Uterus (tissue), 4 donors: ENCODE data around the gene SIGLEC10. TPM values are rescaled to one million over a fixed set of nuclear protein-coding genes. Genes with fewer than 3 reads are reported as not detected.

Experiments
- DNase-seq, 2 donors: peaks; one replicate each; pipeline ENCODE4 v3.0.0-alpha.2; 2019 to 2020
- H3K27ac ChIP-seq, 2 donors: fragments of 200-600 bp; sonication (generic); 1 replicate in 1 of 2; 2 replicates in 1 of 2; pipeline ENCODE4 v1.5.1; 2016 to 2018
- H3K27me3 ChIP-seq, 2 donors: fragments of 200-600 bp; sonication (generic); one replicate each; pipeline ENCODE4 v1.5.1; 2018 to 2019; ENCODE audit warnings: control low read depth in 1 of 2
- H3K36me3 ChIP-seq, 2 donors: fragments of 200-600 bp; sonication (generic); one replicate each; pipeline ENCODE4 v1.5.1; 2019; ENCODE audit warnings: control low read depth in 1 of 2
- H3K4me1 ChIP-seq, 2 donors: fragments of 200-600 bp; sonication (generic); one replicate each; pipeline ENCODE4 v1.5.1; 2018 to 2019; ENCODE audit warnings: control low read depth in 1 of 2
- H3K4me3 ChIP-seq, 2 donors: fragments of 200-600 bp; sonication (generic); 1 replicate in 1 of 2; 2 replicates in 1 of 2; pipeline ENCODE4 v1.5.1; 2018 to 2019; ENCODE audit warnings: mild to moderate bottlenecking in 1 of 2
- H3K9me3 ChIP-seq, 2 donors: fragments of 200-600 bp; sonication (generic); one replicate each; pipeline ENCODE4 v1.5.1; 2019; ENCODE audit warnings: control low read depth in 1 of 2
- POLR2A ChIP-seq, 2 donors: fragments of 450-650 bp; IDR thresholded peaks; one replicate each; pipeline ENCODE4 v1.6.1; 2016; ENCODE audit warnings: antibody characterized with exemption in 2 of 2, mild to moderate bottlenecking in 1 of 2, moderate library complexity in 1 of 2
- intact Hi-C: fragments of 100-400 bp; cut with DNase I; formaldehyde crosslinking; loops from one replicate; pipeline ENCODE4 v1.15.1; 2023; ENCODE audit warnings: low total_unique reads
- total RNA-seq, 4 donors: library from RNA; depleted of rRNA in 3 of 4; stranded (reverse); fragments of >200 nt in 3 of 4; gene quantifications; one replicate each; pipeline versions ENCODE4 v1.1.0 to v1.2.4, GENCODE V29; 2014 to 2023
- TF ChIP-seq, protein P1 (sequence below), 4 experiments: fragments of 200-600 bp in 2 of 4; fragments of 450-650 bp in 2 of 4; sonication (generic) in 2 of 4; IDR thresholded peaks; one replicate each; pipeline ENCODE4 v1.5.1; 2016 to 2019; ENCODE audit warnings: antibody characterized with exemption in 4 of 4, mild to moderate bottlenecking in 2 of 4, moderate library complexity in 1 of 4
- donor health status: DM: yes; HTN: yes; CAD: no.

SIGLEC10 gene
- total RNA-seq, 4 donors from 2014 or later = 0.26 to 11.2 (median 1.1) TPM

DNA sequence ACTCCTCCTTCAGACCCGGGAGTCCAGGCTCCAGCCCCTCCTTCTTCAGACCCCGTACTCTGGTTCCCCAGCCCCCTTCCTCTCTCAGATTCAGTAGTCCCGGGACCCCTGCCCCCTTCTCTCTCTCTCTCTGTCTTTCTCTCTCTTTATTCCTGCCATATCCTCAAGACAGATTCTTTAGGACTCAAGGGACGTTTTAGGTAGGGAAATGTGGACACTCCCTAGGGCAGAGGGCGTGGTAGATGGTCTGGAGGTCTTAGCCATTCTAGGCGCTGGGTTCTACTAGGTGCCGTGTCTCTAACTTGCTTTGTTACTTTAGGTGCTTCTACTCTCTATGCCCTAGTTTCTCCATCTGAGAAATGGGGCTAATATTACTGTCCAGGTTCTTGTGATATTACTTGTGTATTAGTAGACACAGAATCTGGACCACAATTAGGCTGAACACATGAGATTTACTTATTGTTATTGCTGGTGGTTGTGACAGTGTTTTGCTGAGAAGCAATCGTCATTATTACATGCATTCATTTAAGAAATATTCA lies 26.3 kb downstream of the SIGLEC10 start:
- intact Hi-C loops = no loop called here
- TF ChIP-seq, protein P1, sequence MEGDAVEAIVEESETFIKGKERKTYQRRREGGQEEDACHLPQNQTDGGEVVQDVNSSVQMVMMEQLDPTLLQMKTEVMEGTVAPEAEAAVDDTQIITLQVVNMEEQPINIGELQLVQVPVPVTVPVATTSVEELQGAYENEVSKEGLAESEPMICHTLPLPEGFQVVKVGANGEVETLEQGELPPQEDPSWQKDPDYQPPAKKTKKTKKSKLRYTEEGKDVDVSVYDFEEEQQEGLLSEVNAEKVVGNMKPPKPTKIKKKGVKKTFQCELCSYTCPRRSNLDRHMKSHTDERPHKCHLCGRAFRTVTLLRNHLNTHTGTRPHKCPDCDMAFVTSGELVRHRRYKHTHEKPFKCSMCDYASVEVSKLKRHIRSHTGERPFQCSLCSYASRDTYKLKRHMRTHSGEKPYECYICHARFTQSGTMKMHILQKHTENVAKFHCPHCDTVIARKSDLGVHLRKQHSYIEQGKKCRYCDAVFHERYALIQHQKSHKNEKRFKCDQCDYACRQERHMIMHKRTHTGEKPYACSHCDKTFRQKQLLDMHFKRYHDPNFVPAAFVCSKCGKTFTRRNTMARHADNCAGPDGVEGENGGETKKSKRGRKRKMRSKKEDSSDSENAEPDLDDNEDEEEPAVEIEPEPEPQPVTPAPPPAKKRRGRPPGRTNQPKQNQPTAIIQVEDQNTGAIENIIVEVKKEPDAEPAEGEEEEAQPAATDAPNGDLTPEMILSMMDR (IDR thresholded peaks at IDR 0.05) = no peak
- no peak for TF ChIP-seq POLR2A (IDR thresholded peaks at IDR 0.05)
- Histone ChIP-seq H3K27ac (no peak overlapping the region), H3K27me3 (no peaks in the 10 kb centered on the region), H3K9me3 (no peaks in the 10 kb centered on the region), H3K4me3 (no peak overlapping the region), H3K4me1 (no peaks in the 10 kb centered on the region), H3K36me3 (no peaks in the 10 kb centered on the region)
- no peak for DNase-seq

DNA sequence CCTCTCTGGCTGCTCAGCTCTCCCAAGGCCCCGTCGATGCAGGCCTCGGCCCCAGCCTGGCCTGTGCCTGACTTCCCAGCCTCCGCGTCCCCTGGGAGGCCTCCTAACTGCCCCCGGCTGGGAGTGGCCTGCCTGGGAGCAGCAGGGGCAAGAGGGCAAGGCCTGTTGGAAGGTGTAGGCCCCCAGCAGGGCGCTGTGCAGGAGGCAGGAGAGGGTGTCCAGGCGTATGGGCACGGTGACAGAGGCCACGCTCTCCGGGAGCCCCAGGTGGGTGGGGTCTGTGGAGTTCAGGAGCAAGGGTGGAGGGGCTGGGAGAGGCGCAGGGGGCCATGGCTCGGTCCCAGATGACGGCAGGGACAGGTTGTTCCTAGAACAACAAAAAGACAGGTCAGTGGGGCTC lies 28.3 kb downstream of the SIGLEC10 start:
- Histone ChIP-seq H3K36me3 (no peaks in the 10 kb centered on the region), H3K27me3 (no peaks in the 10 kb centered on the region), H3K4me3 (no peak overlapping the region), H3K27ac (no peak overlapping the region), H3K4me1 (no peaks in the 10 kb centered on the region), H3K9me3 (no peaks in the 10 kb centered on the region)
- no peak for TF ChIP-seq POLR2A (IDR thresholded peaks at IDR 0.05)
- TF ChIP-seq, protein P1 (IDR thresholded peaks at IDR 0.05) = no peak
- intact Hi-C loops = no loop called here
- DNase-seq = no peak

DNA sequence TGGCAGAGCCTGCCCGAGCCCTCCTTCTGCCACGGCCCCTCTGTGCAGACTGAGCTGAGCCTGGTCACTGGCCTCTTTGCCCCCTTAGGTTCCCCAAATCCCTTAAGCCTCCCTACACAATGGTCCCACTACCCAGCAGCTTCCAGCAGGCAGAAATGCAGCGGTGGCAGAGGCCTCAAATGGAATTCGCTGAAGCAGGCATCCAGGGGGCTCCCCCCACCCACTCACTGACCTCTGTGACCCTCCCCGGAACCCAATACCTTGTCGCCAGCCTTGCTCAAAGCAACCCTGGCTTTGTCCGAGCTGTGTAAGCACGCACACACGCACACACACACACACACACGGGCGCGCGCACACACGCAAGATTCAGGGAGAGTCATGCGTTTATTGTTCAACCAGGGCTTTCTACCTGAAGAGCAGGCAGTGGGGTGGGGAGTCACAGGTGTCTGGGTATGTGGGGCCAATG lies 29.5 kb downstream of the SIGLEC10 start, which contains the start of gene LIM2:
Gene LIM2 (minus strand): TSS at position 51 of the 466 bp plus-strand sequence. CDS start 531 bp downstream, outside the sequence.
- intact Hi-C loops = no loop called here
- Histone ChIP-seq H3K4me3 (no peak within 1 kb of the TSS), H3K4me1 (no peaks in the 10 kb centered on the region), H3K27me3 (no peaks in the 10 kb centered on the region), H3K36me3 (no peaks in the 10 kb centered on the region), H3K9me3 (no peaks in the 10 kb centered on the region), H3K27ac (no peak within 1 kb of the TSS)
- DNase-seq = no peak
- TF ChIP-seq, protein P1 (IDR thresholded peaks at IDR 0.05) = no peak
- no peak for TF ChIP-seq POLR2A (IDR thresholded peaks at IDR 0.05)

DNA sequence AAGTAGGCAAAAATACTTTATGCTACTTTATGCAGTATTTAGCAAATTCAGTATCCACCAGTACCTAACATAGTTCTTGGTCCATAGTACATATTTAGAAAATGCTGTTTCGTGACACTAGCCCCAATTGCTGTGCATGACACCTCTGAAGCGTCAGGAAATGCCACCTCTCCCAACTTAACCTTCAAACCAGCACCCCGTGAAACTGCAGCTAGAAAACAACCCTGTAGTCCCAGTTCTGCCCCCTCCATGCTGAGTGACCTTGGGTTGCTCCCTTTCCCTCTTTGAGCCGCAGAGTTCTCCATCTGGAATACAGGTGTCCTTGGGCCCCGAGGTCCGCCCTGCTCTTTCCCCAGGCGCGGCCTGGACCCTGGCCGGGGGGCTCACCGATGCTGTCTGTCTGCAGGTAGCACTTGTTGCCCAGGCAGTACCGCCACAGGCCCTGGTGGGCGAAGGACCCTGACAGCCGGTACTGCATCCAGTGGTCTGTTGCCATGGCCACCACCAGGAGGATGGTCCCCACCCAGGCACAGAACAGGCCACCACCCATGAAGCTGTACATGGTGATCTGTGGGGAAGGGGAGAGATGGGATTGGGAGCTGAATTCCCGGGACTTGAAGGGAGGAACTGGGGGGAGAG lies 30.4 kb downstream of the SIGLEC10 start:
- TF ChIP-seq, protein P1 (IDR thresholded peaks at IDR 0.05) = no peak
- no peak for TF ChIP-seq POLR2A (IDR thresholded peaks at IDR 0.05)
- Histone ChIP-seq H3K9me3 (no peaks in the 10 kb centered on the region), H3K27ac (no peak overlapping the region), H3K36me3 (no peaks in the 10 kb centered on the region), H3K4me3 (no peak overlapping the region), H3K4me1 (no peaks in the 10 kb centered on the region), H3K27me3 (no peaks in the 10 kb centered on the region)
- intact Hi-C loops = no loop called here
- no peak for DNase-seq

DNA sequence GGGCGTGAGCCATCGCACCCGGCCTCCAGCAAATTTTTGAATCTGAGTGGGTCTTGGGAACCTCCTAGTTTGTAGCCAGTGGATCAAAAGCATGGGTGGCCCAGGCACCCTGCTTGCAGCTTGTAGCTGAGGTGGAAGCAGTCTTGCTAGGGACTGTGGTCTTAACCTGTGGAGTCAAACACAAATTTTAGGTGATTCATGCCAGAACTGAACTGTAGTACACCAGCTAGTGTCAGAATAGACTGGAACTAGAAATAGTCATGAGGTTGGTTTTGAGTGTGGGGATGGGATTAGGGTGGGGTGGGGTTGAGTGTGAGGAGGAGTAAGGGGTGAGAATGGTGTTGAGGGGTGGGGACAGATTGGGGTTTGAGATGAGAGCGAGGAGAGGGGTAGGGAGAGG lies 35.4 kb downstream of the SIGLEC10 start:
- no peak for DNase-seq
- TF ChIP-seq, protein P1 (IDR thresholded peaks at IDR 0.05) = no peak
- TF ChIP-seq POLR2A (IDR thresholded peaks at IDR 0.05) = no peak
- Histone ChIP-seq H3K4me1 (no peaks in the 10 kb centered on the region), H3K9me3 (no peaks in the 10 kb centered on the region), H3K4me3 (no peak overlapping the region), H3K27ac (no peak overlapping the region), H3K27me3 (no peaks in the 10 kb centered on the region), H3K36me3 (no peaks in the 10 kb centered on the region)
- intact Hi-C loops = no loop called here
